Karpas-422 (cell line): Measurements from ENCODE around the gene LRP1B. TPM values are rescaled to one million over a fixed set of nuclear protein-coding genes. Genes with fewer than 3 reads are reported as not detected.

Experiments used
- DNase-seq: peaks from one replicate; pipeline ENCODE4 v3.0.0-alpha.2; 2015
- H2AFZ ChIP-seq: fragments of 200-600 bp; sonication (generic); 2 replicates; pipeline ENCODE4 v1.6.1; 2014; ENCODE audit warnings: antibody characterized with exemption, low read length, mixed read lengths
- H3K27ac ChIP-seq: fragments of 200-600 bp; sonication (generic); 2 replicates; pipeline ENCODE4 v1.5.1; 2014; ENCODE audit warnings: mild to moderate bottlenecking, low read length, moderate library complexity
- H3K27me3 ChIP-seq: fragments of 200-600 bp; sonication (generic); 2 replicates; pipeline ENCODE4 v1.6.1; 2014; ENCODE audit warnings: low read length, mixed read lengths
- H3K36me3 ChIP-seq: fragments of 200-600 bp; sonication (generic); 2 replicates; pipeline ENCODE4 v1.6.1; 2014; ENCODE audit warnings: low read length, mixed read lengths; ENCODE audit not compliant: insufficient read depth
- H3K4me1 ChIP-seq: fragments of 200-600 bp; sonication (generic); 2 replicates; pipeline ENCODE4 v1.6.1; 2014; ENCODE audit warnings: mild to moderate bottlenecking, low read length, mixed read lengths
- H3K4me2 ChIP-seq: fragments of 200-600 bp; sonication (generic); 2 replicates; pipeline ENCODE4 v1.6.1; 2014; ENCODE audit warnings: low read length, low read depth, mild to moderate bottlenecking; ENCODE audit not compliant: poor library complexity, severe bottlenecking
- H3K4me3 ChIP-seq: fragments of 200-600 bp; sonication (generic); 2 replicates; pipeline ENCODE4 v1.5.1; 2014; ENCODE audit warnings: mild to moderate bottlenecking, antibody characterized with exemption, low read length, mixed read lengths
- H3K79me2 ChIP-seq: fragments of 200-600 bp; sonication (generic); 2 replicates; pipeline ENCODE4 v1.6.1; 2014; ENCODE audit warnings: mild to moderate bottlenecking, low read length, mixed read lengths
- H3K9ac ChIP-seq: fragments of 200-600 bp; sonication (generic); 2 replicates; pipeline ENCODE4 v1.6.0; 2014; ENCODE audit warnings: low read length
- H3K9me2 ChIP-seq: fragments of 200-600 bp; sonication (generic), shearing (Covaris generic); replicated peaks from 2 replicates; pipeline ENCODE4 v1.6.0; 2014; ENCODE audit warnings: mild to moderate bottlenecking, low read length, moderate library complexity; ENCODE audit not compliant: insufficient read depth
- H3K9me3 ChIP-seq: fragments of 300-700, 200-600 bp; sonication (generic); 2 replicates; pipeline ENCODE4 v1.6.1; 2014; ENCODE audit warnings: low read length, mixed read lengths
- H4K20me1 ChIP-seq: fragments of 200-600 bp; sonication (generic); 2 replicates; pipeline ENCODE4 v1.6.1; 2014; ENCODE audit warnings: mild to moderate bottlenecking, antibody characterized with exemption, low read length, low read depth; ENCODE audit not compliant: insufficient read depth
- total RNA-seq: library from RNA; depleted of rRNA; stranded (reverse); fragments of >200 nt; shearing (Covaris generic); gene quantifications from 2 replicates; pipeline ENCODE4 v1.2.3, GENCODE V29; 2014; ENCODE audit warnings: low replicate concordance

LRP1B gene
- total RNA-seq, 1 experiment from 2014 or later: not detected

DNA sequence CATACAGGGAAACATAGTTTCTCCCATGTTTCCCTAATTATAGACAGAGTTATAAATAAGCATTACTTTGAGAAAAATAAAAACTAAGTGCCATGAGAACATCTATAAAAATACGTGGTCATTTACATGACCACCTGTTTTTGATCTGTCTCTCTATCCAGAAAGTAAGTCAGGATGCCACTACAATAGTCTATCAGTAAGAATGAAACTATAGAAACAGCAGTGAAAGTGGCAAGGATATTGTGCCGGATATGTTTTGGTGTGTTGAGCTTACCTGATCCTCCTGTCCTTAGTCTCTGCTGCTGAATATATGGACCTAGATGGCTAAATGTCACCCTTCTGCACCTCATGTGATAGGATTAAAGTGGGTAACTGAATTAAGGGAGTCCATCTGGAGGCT lies 512.4 kb downstream of the LRP1B start:
- no peaks in the 10 kb centered on the region for H3K79me2 ChIP-seq
- no peaks in the 10 kb centered on the region for H3K9me2 ChIP-seq
- H3K4me2 ChIP-seq: no peak overlapping the region
- no peak overlapping the region for H3K9ac ChIP-seq
- H4K20me1 ChIP-seq: no peaks in the 10 kb centered on the region
- no peak for DNase-seq
- no peak overlapping the region for H3K4me3 ChIP-seq
- peaks cover 8% of the 10 kb centered on the region; the same call in 1 of the 2 replicates for H3K9me3 ChIP-seq
- no peak overlapping the region for H2AFZ ChIP-seq
- no peaks in the 10 kb centered on the region for H3K36me3 ChIP-seq
- no peaks in the 10 kb centered on the region for H3K27me3 ChIP-seq
- H3K27ac ChIP-seq: no peak overlapping the region
- H3K4me1 ChIP-seq: no peaks in the 10 kb centered on the region

DNA sequence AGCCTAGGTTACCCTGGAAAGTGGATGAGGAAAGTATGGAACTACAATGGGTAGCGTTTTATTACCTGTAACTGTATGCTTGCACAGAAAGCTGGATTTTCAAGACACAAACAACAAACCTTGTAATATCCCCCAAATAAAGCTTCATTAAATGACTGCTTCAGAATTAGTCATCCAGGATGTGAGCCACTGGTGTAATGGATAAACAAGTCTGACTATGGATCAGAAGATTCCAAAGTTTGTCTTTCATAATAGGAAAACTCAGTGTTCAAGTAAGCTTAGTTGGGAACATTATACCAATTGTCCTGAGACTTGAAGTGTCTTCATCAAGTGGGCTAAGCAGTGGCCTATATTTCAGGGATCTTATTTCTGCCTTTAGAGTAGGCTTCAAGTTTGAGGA lies 518.8 kb downstream of the LRP1B start:
- Histone ChIP-seq H3K4me3 (no peak overlapping the region), H3K4me2 (no peak overlapping the region), H3K9ac (no peak overlapping the region), H3K36me3 (no peaks in the 10 kb centered on the region), H3K9me2 (no peaks in the 10 kb centered on the region), H3K4me1 (no peaks in the 10 kb centered on the region), H2AFZ (no peak overlapping the region), H3K27ac (no peak overlapping the region), H4K20me1 (no peaks in the 10 kb centered on the region), H3K9me3 (peaks cover 21% of the 10 kb centered on the region), H3K27me3 (no peaks in the 10 kb centered on the region), H3K79me2 (no peaks in the 10 kb centered on the region)
- no peak for DNase-seq

DNA sequence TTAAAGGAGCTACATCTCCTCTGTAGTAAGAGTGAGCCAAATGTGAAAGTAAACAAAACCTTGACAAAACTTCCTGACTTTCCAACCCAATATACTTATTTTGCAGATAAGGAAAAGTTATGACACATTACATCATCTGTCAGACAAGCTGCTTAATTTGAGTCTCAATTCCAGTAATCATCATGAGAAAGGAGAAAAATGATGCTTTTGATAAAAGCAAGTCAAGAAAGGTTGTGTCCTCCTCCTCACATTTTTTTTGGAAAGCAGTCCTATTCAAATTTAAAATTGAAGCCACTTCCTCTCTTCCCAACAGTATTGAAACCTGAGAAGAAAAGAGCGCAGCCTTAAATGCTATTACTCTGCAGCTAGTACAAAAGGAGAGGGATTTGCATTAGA lies 519.6 kb downstream of the LRP1B start:
- no peak overlapping the region for H3K4me2 ChIP-seq
- peaks cover 21% of the 10 kb centered on the region for H3K9me3 ChIP-seq
- no peak overlapping the region for H2AFZ ChIP-seq
- no peaks in the 10 kb centered on the region for H3K36me3 ChIP-seq
- no peaks in the 10 kb centered on the region for H3K4me1 ChIP-seq
- H4K20me1 ChIP-seq: no peaks in the 10 kb centered on the region
- no peak overlapping the region for H3K9ac ChIP-seq
- no peak overlapping the region for H3K27ac ChIP-seq
- DNase-seq: no peak
- no peak overlapping the region for H3K4me3 ChIP-seq
- no peaks in the 10 kb centered on the region for H3K27me3 ChIP-seq
- H3K9me2 ChIP-seq: no peaks in the 10 kb centered on the region
- no peaks in the 10 kb centered on the region for H3K79me2 ChIP-seq

DNA sequence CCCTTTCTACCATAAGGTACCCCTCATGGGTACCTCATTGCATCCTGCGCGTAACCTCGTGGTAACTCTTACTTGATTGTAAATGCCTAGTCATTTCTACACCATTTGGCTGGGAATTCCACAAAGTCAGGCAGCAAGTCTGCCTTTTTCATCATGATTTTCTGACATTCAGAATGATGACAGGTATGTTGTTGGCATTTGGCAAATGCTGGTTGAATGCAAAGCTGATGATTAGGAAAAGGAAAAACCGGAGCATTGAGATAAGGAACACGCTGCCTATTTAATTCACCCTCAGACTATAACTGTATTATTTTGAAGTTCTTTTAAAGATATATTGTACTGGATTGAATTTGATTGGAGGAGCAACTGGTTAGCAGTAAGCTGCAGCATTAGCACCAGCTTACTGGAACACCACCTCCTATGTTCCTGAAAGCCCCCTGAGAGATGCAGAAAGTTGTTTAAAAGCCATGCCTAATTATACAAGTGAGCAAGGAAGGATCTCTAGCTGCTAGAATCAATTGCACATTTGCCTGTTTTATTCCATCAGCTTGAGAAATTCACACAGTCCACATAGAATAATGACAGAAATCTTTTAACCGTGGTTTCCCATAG lies 520.1 kb downstream of the LRP1B start:
- H3K9ac ChIP-seq: no peak overlapping the region
- H3K79me2 ChIP-seq: no peaks in the 10 kb centered on the region
- no peaks in the 10 kb centered on the region for H3K36me3 ChIP-seq
- no peaks in the 10 kb centered on the region for H4K20me1 ChIP-seq
- no peaks in the 10 kb centered on the region for H3K9me2 ChIP-seq
- no peaks in the 10 kb centered on the region for H3K27me3 ChIP-seq
- H3K27ac ChIP-seq: no peak overlapping the region
- H2AFZ ChIP-seq: no peak overlapping the region
- no peak overlapping the region for H3K4me3 ChIP-seq
- H3K4me2 ChIP-seq: no peak overlapping the region
- H3K9me3 ChIP-seq: peaks cover 24% of the 10 kb centered on the region
- H3K4me1 ChIP-seq: no peaks in the 10 kb centered on the region
- DNase-seq: no peak

DNA sequence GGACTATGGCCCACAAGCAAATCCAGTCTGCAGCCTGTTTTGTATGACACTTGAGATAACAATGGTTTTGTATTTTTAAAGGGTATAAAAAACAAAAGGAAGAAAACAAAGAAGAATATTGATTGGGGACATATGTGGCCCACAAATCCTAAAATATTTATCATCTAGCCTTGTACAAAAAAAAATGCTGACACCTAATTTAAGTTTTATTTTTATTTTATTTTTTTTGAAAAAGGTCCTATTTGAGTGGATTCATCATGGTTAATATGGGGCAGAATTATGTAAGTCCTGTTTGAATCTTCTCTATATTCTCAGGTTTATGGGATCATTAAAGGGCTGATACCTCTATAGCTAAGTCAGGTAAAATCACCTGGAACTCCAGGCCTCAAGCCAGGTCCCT lies 525.7 kb downstream of the LRP1B start:
- Histone ChIP-seq H3K4me3 (no peak overlapping the region), H3K9me3 (peaks cover 24% of the 10 kb centered on the region), H4K20me1 (no peaks in the 10 kb centered on the region), H3K9me2 (no peaks in the 10 kb centered on the region), H3K79me2 (no peaks in the 10 kb centered on the region), H3K4me2 (no peak overlapping the region), H3K36me3 (no peaks in the 10 kb centered on the region), H3K27me3 (no peaks in the 10 kb centered on the region), H3K9ac (no peak overlapping the region), H3K4me1 (no peaks in the 10 kb centered on the region), H3K27ac (no peak overlapping the region), H2AFZ (no peak overlapping the region)
- no peak for DNase-seq

DNA sequence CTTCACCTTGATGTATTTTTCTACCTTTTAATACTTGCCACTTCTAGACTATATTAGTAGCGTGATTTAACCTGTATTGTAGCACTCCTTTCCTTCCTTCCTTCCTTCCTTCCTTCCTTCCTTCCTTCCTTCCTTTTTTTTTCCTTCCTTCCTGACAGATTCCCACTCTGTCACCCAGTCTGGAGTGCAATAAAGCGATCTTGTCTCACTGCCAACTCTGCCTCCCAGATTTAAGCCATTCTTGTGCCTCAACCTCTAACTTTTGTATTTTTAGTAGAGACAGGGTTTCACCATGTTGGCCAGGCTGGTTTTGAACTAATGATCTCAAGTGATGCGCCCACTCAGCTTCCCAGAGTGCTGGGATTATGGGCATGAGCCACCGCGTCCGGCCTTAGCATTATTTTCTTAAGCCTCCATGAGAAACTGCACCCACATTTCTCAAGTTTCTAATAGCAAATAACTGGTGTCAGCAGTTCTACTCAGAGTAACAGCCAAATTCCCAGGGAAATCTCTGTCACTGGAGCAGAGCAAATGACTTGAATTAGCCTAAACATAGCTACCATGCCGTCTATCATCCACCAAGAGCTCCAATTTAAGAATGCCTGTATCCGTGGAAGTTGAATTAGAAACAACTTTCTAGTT lies 529.2 kb downstream of the LRP1B start:
- H3K9ac ChIP-seq: no peak overlapping the region
- no peaks in the 10 kb centered on the region for H3K9me2 ChIP-seq
- no peaks in the 10 kb centered on the region for H4K20me1 ChIP-seq
- peaks cover 18% of the 10 kb centered on the region for H3K9me3 ChIP-seq
- no peak overlapping the region for H3K4me2 ChIP-seq
- no peak for DNase-seq
- H3K4me3 ChIP-seq: no peak overlapping the region
- no peaks in the 10 kb centered on the region for H3K27me3 ChIP-seq
- H3K4me1 ChIP-seq: no peaks in the 10 kb centered on the region
- no peak overlapping the region for H3K27ac ChIP-seq
- no peak overlapping the region for H2AFZ ChIP-seq
- no peaks in the 10 kb centered on the region for H3K36me3 ChIP-seq
- H3K79me2 ChIP-seq: no peaks in the 10 kb centered on the region

DNA sequence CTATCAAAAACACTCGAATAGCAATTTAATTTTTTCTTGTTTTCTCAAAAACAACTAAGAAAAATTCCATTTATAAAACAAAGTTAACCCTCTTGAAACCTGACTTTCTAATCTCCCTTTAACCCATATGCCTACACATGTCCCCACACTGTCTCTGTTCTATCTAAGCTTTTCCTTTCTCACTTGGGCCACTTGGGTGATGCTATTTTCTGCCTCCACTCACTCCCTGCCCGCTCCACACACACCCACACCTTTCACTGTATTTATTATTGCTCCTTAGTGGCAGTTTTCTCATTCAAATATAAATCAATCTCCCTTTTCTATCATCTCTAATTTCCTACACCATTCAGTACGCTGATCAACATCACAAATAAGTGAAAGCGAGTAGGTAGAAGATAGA lies 531.1 kb downstream of the LRP1B start:
- Histone ChIP-seq H3K4me1 (no peaks in the 10 kb centered on the region), H3K9ac (no peak overlapping the region), H3K9me3 (peaks cover 13% of the 10 kb centered on the region), H3K4me2 (no peak overlapping the region), H3K4me3 (no peak overlapping the region), H3K79me2 (no peaks in the 10 kb centered on the region), H2AFZ (no peak overlapping the region), H4K20me1 (no peaks in the 10 kb centered on the region), H3K27ac (no peak overlapping the region), H3K36me3 (no peaks in the 10 kb centered on the region), H3K27me3 (no peaks in the 10 kb centered on the region), H3K9me2 (no peaks in the 10 kb centered on the region)
- DNase-seq: no peak

DNA sequence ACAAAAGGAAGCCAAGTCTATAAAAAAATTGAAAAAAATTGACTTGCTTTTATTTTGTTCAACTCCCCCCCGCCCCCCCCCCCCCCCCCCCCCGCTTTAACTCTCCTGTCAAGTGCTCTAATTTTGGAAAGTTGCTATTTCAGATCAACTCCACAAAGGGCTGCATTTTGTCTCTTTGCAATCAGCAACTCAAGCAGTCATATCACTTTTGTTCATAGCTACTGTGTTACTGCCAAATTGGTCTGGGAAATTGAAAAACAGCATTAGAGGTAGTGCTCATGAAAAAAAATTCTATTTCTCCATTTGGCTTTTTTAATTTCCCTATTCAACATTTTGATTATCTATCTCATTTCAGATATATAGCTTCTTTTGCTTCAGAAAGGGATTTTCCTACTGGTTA lies 531.8 kb downstream of the LRP1B start:
- no peak for DNase-seq
- Histone ChIP-seq H4K20me1 (no peaks in the 10 kb centered on the region), H3K79me2 (no peaks in the 10 kb centered on the region), H3K4me1 (no peaks in the 10 kb centered on the region), H3K36me3 (no peaks in the 10 kb centered on the region), H3K9me2 (no peaks in the 10 kb centered on the region), H3K9ac (no peak overlapping the region), H3K27ac (no peak overlapping the region), H3K4me3 (no peak overlapping the region), H3K27me3 (no peaks in the 10 kb centered on the region), H3K9me3 (peaks cover 8% of the 10 kb centered on the region), H3K4me2 (no peak overlapping the region), H2AFZ (no peak overlapping the region)
